Mesenchymal stem cell (in vitro differentiated cells and primary cell): ENCODE data around the gene SORBS2.

Source experiments
- DNase-seq: peaks from one replicate; pipeline ENCODE4 v3.0.0-alpha.2; 2013
- H2AFZ ChIP-seq: one replicate; pipeline ENCODE4 v1.6.1; 2013; ENCODE audit warnings: low read depth, mild to moderate bottlenecking, control low read depth, inconsistent platforms, low read length, moderate library complexity
- H2AK5ac ChIP-seq: 2 replicates; pipeline ENCODE4 v1.6.1; 2013; ENCODE audit warnings: low read length, moderate library complexity, mild to moderate bottlenecking, inconsistent platforms; ENCODE audit not compliant: severe bottlenecking
- H2BK120ac ChIP-seq: one replicate; pipeline ENCODE4 v1.6.1; 2013; ENCODE audit warnings: low read depth, mild to moderate bottlenecking, inconsistent platforms, low read length, moderate library complexity
- H2BK12ac ChIP-seq, 2 experiments: one replicate each; pipeline ENCODE4 v1.6.1; 2013; ENCODE audit warnings: inconsistent platforms in 2 of 2, low read length in 2 of 2, mild to moderate bottlenecking in 2 of 2, moderate library complexity in 2 of 2, control low read depth in 1 of 2
- H2BK15ac ChIP-seq: one replicate; pipeline ENCODE4 v1.6.1; 2013; ENCODE audit warnings: mild to moderate bottlenecking, low read depth, inconsistent platforms; ENCODE audit not compliant: poor library complexity, severe bottlenecking
- H2BK5ac ChIP-seq: 2 replicates; pipeline ENCODE4 v1.6.1; 2013; ENCODE audit warnings: low read depth, mild to moderate bottlenecking, low read length, control low read depth, inconsistent platforms; ENCODE audit not compliant: poor library complexity, severe bottlenecking
- H3K14ac ChIP-seq, 2 experiments: one replicate each; pipeline ENCODE4 v1.6.1; 2013; ENCODE audit warnings: inconsistent platforms in 2 of 2, low read length in 2 of 2, control low read depth in 1 of 2, mild to moderate bottlenecking in 1 of 2, moderate library complexity in 1 of 2
- H3K18ac ChIP-seq, 2 experiments: one replicate each; pipeline ENCODE4 v1.6.1; 2013; ENCODE audit warnings: inconsistent platforms in 2 of 2, low read length in 2 of 2, control low read depth in 1 of 2, low read depth in 1 of 2, mild to moderate bottlenecking in 1 of 2
- H3K23ac ChIP-seq, 2 experiments: one replicate each; pipeline ENCODE4 v1.6.1; 2013; ENCODE audit warnings: inconsistent platforms in 2 of 2, low read length in 2 of 2, mild to moderate bottlenecking in 2 of 2, moderate library complexity in 2 of 2, control low read depth in 1 of 2
- H3K27ac ChIP-seq: 2 replicates; pipeline ENCODE4 v1.5.1; 2013; ENCODE audit warnings: mild to moderate bottlenecking, moderate library complexity, low read length, control low read depth, inconsistent platforms; ENCODE audit not compliant: poor library complexity, severe bottlenecking
- H3K27me3 ChIP-seq, 2 experiments: 2 replicates each; pipeline versions ENCODE4 v1.6.1 to v1.7.0; 2013; ENCODE audit warnings: low read length in 2 of 2, mild to moderate bottlenecking in 2 of 2, moderate library complexity in 2 of 2, control low read depth in 1 of 2, inconsistent platforms in 1 of 2; ENCODE audit not compliant: control insufficient read depth in 1 of 2, insufficient read depth in 1 of 2
- H3K36me3 ChIP-seq, 2 experiments: 2 replicates each; pipeline versions ENCODE4 v1.6.1 to v1.7.0; 2013; ENCODE audit warnings: low read length in 2 of 2, control low read depth in 1 of 2, inconsistent platforms in 1 of 2, low read depth in 1 of 2, mild to moderate bottlenecking in 1 of 2; ENCODE audit not compliant: insufficient read depth in 2 of 2, control insufficient read depth in 1 of 2
- H3K4ac ChIP-seq, 2 experiments: one replicate each; pipeline ENCODE4 v1.6.1; 2013; ENCODE audit warnings: inconsistent platforms in 2 of 2, low read length in 2 of 2, mild to moderate bottlenecking in 2 of 2, moderate library complexity in 2 of 2, control low read depth in 1 of 2, low read depth in 1 of 2
- H3K4me1 ChIP-seq: 2 replicates; pipeline ENCODE4 v1.6.1; 2013; ENCODE audit warnings: low read depth, low read length, control low read depth; ENCODE audit not compliant: control insufficient read depth, insufficient read depth
- H3K4me2 ChIP-seq: 2 replicates; pipeline ENCODE4 v1.6.1; 2013; ENCODE audit warnings: low read length, mild to moderate bottlenecking, inconsistent platforms; ENCODE audit not compliant: poor library complexity, severe bottlenecking
- H3K4me3 ChIP-seq, 2 experiments: 2 replicates each; pipeline versions ENCODE4 v1.5.1 to v1.7.0; 2013; ENCODE audit warnings: low read length in 2 of 2, mild to moderate bottlenecking in 2 of 2, control low read depth in 1 of 2, low read depth in 1 of 2; ENCODE audit not compliant: insufficient read depth in 1 of 2
- H3K79me1 ChIP-seq: replicated peaks from 2 replicates; pipeline ENCODE4 v1.6.1; 2013; ENCODE audit warnings: mild to moderate bottlenecking, control low read depth, low read length, inconsistent platforms; ENCODE audit not compliant: poor library complexity, severe bottlenecking
- H3K9ac ChIP-seq: 2 replicates; pipeline ENCODE4 v1.7.0; 2013; ENCODE audit warnings: mild to moderate bottlenecking, low read length, moderate library complexity
- H3K9me3 ChIP-seq: 2 replicates; pipeline ENCODE4 v1.7.0; 2013; ENCODE audit warnings: mild to moderate bottlenecking, low read length; ENCODE audit not compliant: control insufficient read depth
- H4K8ac ChIP-seq: one replicate; pipeline ENCODE4 v1.6.1; 2013; ENCODE audit warnings: inconsistent platforms, mild to moderate bottlenecking, low read length, moderate library complexity
- H4K91ac ChIP-seq: one replicate; pipeline ENCODE4 v1.6.1; 2013; ENCODE audit warnings: mild to moderate bottlenecking, low read length, inconsistent platforms
- WGBS: methylation state at CpG from one replicate; pipeline ENCODE4 v1.1.7; 2013; ENCODE audit warnings: mixed read lengths; 5-methylcytosine and 5-hydroxymethylcytosine counted together

Gene SORBS2

GRCh38 chr4:185845966-185846365 lies 34.0 kb upstream of the SORBS2 start:
- no peak overlapping the region for H3K14ac ChIP-seq
- H3K36me3 ChIP-seq, result no peaks in the 10 kb centered on the region
- peaks cover 4% of the 10 kb centered on the region for H3K4me1 ChIP-seq
- no peak overlapping the region for H4K91ac ChIP-seq
- no peak overlapping the region for H2AK5ac ChIP-seq
- H4K8ac ChIP-seq, result no peak overlapping the region
- no peak overlapping the region for H3K4ac ChIP-seq
- no peak overlapping the region for H3K4me3 ChIP-seq
- no peak overlapping the region for H2AFZ ChIP-seq
- H3K23ac ChIP-seq, result no peak overlapping the region
- no peak overlapping the region for H3K9ac ChIP-seq
- no peak overlapping the region for H3K27ac ChIP-seq
- no peak overlapping the region for H2BK5ac ChIP-seq
- peaks cover 4% of the 10 kb centered on the region for H3K9me3 ChIP-seq
- H3K27me3 ChIP-seq, result no peaks in the 10 kb centered on the region
- H3K18ac ChIP-seq, result no peak overlapping the region
- no peak overlapping the region for H2BK15ac ChIP-seq
- H3K4me2 ChIP-seq, result no peak overlapping the region
- H2BK12ac ChIP-seq, result no peak overlapping the region
- H2BK120ac ChIP-seq, result no peak overlapping the region
- no peaks in the 10 kb centered on the region for H3K79me1 ChIP-seq
- no peak for DNase-seq
- WGBS, result 100% methylated on average over 1 of the region's 3 CpGs

DNA sequence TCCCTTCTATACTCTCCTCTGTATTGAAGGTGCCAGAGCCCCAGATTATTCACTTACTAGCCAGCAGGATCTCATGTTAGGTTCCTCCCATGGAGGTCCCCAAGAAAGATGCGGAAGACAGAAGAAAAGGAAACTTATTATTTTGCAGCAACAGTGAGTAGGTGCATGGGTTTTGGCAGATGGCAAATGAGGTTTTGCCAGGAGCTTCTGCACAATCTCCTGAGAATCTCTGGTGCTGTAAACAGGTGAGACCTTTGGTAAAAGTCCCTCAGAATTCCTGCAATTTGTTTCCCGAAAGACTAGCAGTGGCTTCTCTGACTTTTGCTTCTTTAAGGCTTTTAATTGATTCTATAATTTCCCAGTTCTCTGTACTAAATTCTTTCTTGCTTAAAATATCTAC lies 29.5 kb upstream of the SORBS2 start:
- H4K8ac ChIP-seq, result peak overlapping the region; percentile 37
- H2AFZ ChIP-seq, result no peak overlapping the region
- H3K9ac ChIP-seq, result no peak overlapping the region
- H2BK120ac ChIP-seq, result peak overlapping the region; percentile 44
- no peak overlapping the region for H4K91ac ChIP-seq
- no peak overlapping the region for H3K4me3 ChIP-seq
- H3K79me1 ChIP-seq, result no peaks in the 10 kb centered on the region
- H2BK12ac ChIP-seq, result peak overlapping the region in 1 of 2 experiments; percentile 50
- H3K4me2 ChIP-seq, result no peak overlapping the region
- no peak overlapping the region for H3K4ac ChIP-seq
- no peak overlapping the region for H3K27ac ChIP-seq
- H3K4me1 ChIP-seq, result peaks cover 20% of the 10 kb centered on the region
- peak overlapping the region in 1 of 2 experiments; percentile 71 for H3K18ac ChIP-seq
- no peak overlapping the region for H2BK15ac ChIP-seq
- H2BK5ac ChIP-seq, result no peak overlapping the region
- no peak overlapping the region for H3K14ac ChIP-seq
- peak overlapping the region; percentile 62 for H2AK5ac ChIP-seq
- H3K36me3 ChIP-seq, result no peaks in the 10 kb centered on the region
- H3K9me3 ChIP-seq, result no peaks in the 10 kb centered on the region
- WGBS, result 98% methylated on average over 2 of the region's 2 CpGs
- H3K23ac ChIP-seq, result no peak overlapping the region
- no peaks in the 10 kb centered on the region for H3K27me3 ChIP-seq
- no peak for DNase-seq

- peak overlapping the region in 1 of 2 experiments; percentile 82 for H3K14ac ChIP-seq
- peak overlapping the region; percentile 71 for H4K91ac ChIP-seq
- no peak overlapping the region for H3K4me2 ChIP-seq
- DNase-seq, result no peak
- H2AFZ ChIP-seq, result no peak overlapping the region
- peak overlapping the region; percentile 75 to 92 for H3K18ac ChIP-seq
- no peaks in the 10 kb centered on the region for H3K9me3 ChIP-seq
- H2AK5ac ChIP-seq, result peak overlapping the region; percentile 91
- H2BK120ac ChIP-seq, result peak overlapping the region; percentile 76
- no peaks in the 10 kb centered on the region for H3K36me3 ChIP-seq
- H2BK5ac ChIP-seq, result no peak overlapping the region
- no peak overlapping the region for H3K4me3 ChIP-seq
- H3K27ac ChIP-seq, result peak overlapping the region; percentile 97
- peak overlapping the region; percentile 86 for H4K8ac ChIP-seq
- peak overlapping the region; percentile 65 for H2BK15ac ChIP-seq
- peak overlapping the region; percentile 63 to 89 for H3K4ac ChIP-seq
- H3K79me1 ChIP-seq, result no peaks in the 10 kb centered on the region
- H3K4me1 ChIP-seq, result peaks cover 20% of the 10 kb centered on the region
- H3K9ac ChIP-seq, result no peak overlapping the region
- WGBS, result 83% methylated on average over 6 of the region's 6 CpGs
- no peak overlapping the region for H3K23ac ChIP-seq
- peak overlapping the region; percentile 59 to 91 for H2BK12ac ChIP-seq
- no peaks in the 10 kb centered on the region for H3K27me3 ChIP-seq
Observed at GRCh38 chr4:185840953-185841352, 29.0 kb upstream of the SORBS2 start.

DNA sequence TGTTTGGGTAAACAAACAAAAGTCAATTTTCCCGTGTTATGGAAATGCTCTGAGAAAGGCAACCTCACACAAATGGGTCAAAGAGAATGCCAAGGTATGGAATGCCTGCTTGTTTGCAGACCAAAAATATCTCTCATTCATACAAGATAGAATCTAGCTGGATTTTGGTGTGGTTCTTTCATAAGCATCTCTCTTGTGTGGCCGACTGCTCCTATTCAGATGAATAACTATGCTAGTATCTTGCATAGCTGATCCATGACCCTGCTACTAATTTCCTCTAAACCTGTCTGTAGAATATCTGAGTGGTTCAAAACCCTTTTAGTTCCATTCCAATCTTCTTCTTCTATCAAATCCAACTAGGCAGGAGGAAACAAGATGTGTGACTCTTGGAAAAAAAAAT lies 28.2 kb upstream of the SORBS2 start:
- no peak overlapping the region for H3K4me3 ChIP-seq
- no peaks in the 10 kb centered on the region for H3K79me1 ChIP-seq
- peak overlapping the region in 1 of 2 experiments; percentile 38 for H2BK12ac ChIP-seq
- no CpG with 5 or more reads among the region's 2 CpGs for WGBS
- peak overlapping the region; percentile 54 to 56 for H3K18ac ChIP-seq
- H3K27me3 ChIP-seq, result no peaks in the 10 kb centered on the region
- peak overlapping the region; percentile 70 for H3K9ac ChIP-seq
- no peak overlapping the region for H4K91ac ChIP-seq
- H2AK5ac ChIP-seq, result no peak overlapping the region
- H2BK120ac ChIP-seq, result no peak overlapping the region
- H3K27ac ChIP-seq, result peak overlapping the region; percentile 97
- H3K36me3 ChIP-seq, result no peaks in the 10 kb centered on the region
- H2BK15ac ChIP-seq, result no peak overlapping the region
- no peak overlapping the region for H3K23ac ChIP-seq
- peak; percentile 29 for DNase-seq
- H3K4ac ChIP-seq, result peak overlapping the region in 1 of 2 experiments; percentile 21
- no peak overlapping the region for H2BK5ac ChIP-seq
- H3K4me1 ChIP-seq, result peaks cover 20% of the 10 kb centered on the region
- H3K9me3 ChIP-seq, result no peaks in the 10 kb centered on the region
- H3K4me2 ChIP-seq, result no peak overlapping the region
- H2AFZ ChIP-seq, result peak overlapping the region; percentile 10
- no peak overlapping the region for H3K14ac ChIP-seq
- no peak overlapping the region for H4K8ac ChIP-seq
